ENCODE data around the gene ANXA8. TPM values are rescaled to one million over a fixed set of nuclear protein-coding genes. Genes with fewer than 3 reads are reported as not detected.
"Not testable (repeated sequence)": the region's sequence is repeated elsewhere in the genome, so short reads cannot be mapped to it uniquely, and the experiment has no call there.

ANXA8 gene, protein sequence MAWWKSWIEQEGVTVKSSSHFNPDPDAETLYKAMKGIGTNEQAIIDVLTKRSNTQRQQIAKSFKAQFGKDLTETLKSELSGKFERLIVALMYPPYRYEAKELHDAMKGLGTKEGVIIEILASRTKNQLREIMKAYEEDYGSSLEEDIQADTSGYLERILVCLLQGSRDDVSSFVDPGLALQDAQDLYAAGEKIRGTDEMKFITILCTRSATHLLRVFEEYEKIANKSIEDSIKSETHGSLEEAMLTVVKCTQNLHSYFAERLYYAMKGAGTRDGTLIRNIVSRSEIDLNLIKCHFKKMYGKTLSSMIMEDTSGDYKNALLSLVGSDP
- total RNA-seq: 0.26 TPM in 1 of 2 replicates, not detected in the other
- polyA plus RNA-seq: 0.08 and 0.09 TPM in 2 replicates
- polyA plus RNA-seq (2012): 0.09 and 0.19 TPM in 2 replicates
- 1.1 TPM in 1 of 2 replicates, not detected in the other for polyA minus RNA-seq (ENCODE audit: low replicate concordance)

DNA sequence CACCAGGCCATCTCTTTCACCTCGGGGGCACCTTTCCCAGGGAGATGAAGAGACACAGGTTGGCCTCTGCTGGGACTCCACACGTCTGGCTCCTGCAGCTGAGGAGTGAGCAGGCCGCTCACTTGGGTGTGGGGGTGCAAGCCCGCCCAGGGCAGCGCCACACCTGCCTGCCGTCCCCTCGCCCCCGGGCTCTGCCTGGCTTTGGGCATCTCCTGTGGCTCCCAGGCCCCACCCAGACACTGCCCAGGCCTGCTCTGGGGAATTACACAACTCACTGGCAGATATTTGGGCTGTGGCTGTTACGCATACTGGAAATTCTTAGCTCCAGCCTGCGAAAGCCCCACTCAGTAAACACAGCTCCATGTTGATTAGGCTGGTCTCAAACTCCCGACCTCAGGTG is at the start of gene ANXA8:
TSS of gene ANXA8 (minus strand) at position 193 of the 400 bp plus-strand sequence. CDS start at position 11, 182 bp downstream.
- not testable (repeated sequence) for H4K20me1 ChIP-seq (ENCODE audit: control insufficient read depth, extremely low read depth, insufficient read depth, low read length); H3K9me3 ChIP-seq (ENCODE audit: control insufficient read depth, insufficient read depth, low read depth, low read length); H3K79me2 ChIP-seq (ENCODE audit: control insufficient read depth, insufficient read depth, low read length); H3K4me2 ChIP-seq (ENCODE audit: extremely low read depth, insufficient read depth, low read length); H3K4me3 ChIP-seq (replicated peaks in 1 of 4; ENCODE audit: control extremely low read depth in 1 of 4, insufficient read depth in 1 of 4, low read depth in 3 of 4, low read length in 4 of 4); H2AFZ ChIP-seq (ENCODE audit: low read length); H3K27me3 ChIP-seq (ENCODE audit: control insufficient read depth, insufficient read depth, low read length); H3K36me3 ChIP-seq (ENCODE audit: control insufficient read depth, insufficient read depth, low read length); H3K27ac ChIP-seq (ENCODE audit: insufficient read depth, low read length); H3K9ac ChIP-seq (ENCODE audit: insufficient read depth, low read length); H3K4me1 ChIP-seq (ENCODE audit: control insufficient read depth, extremely low read depth, insufficient read depth, low read length); DNase-seq (ENCODE audit: low read depth in 2 of 2)

GRCh38 chr10:47523475-47523874 is 39.6 kb upstream of the ANXA8 start, which contains the start of gene AGAP9:
TSS of gene AGAP9 (minus strand) at chr10:47523638. CDS start at chr10:47523526, 112 bp downstream.
- H3K4me2 ChIP-seq (ENCODE audit: extremely low read depth, insufficient read depth, low read length); H3K36me3 ChIP-seq (ENCODE audit: control insufficient read depth, insufficient read depth, low read length); DNase-seq (ENCODE audit: low read depth in 2 of 2); H2AFZ ChIP-seq (ENCODE audit: low read length); H3K27ac ChIP-seq (ENCODE audit: insufficient read depth, low read length); H3K4me3 ChIP-seq (replicated peaks in 1 of 4; ENCODE audit: control extremely low read depth in 1 of 4, insufficient read depth in 1 of 4, low read depth in 3 of 4, low read length in 4 of 4); H3K4me1 ChIP-seq (ENCODE audit: control insufficient read depth, extremely low read depth, insufficient read depth, low read length); H3K79me2 ChIP-seq (ENCODE audit: control insufficient read depth, insufficient read depth, low read length); H3K27me3 ChIP-seq (ENCODE audit: control insufficient read depth, insufficient read depth, low read length); H4K20me1 ChIP-seq (ENCODE audit: control insufficient read depth, extremely low read depth, insufficient read depth, low read length); H3K9ac ChIP-seq (ENCODE audit: insufficient read depth, low read length); H3K9me3 ChIP-seq (ENCODE audit: control insufficient read depth, insufficient read depth, low read depth, low read length): not testable (repeated sequence)

DNA sequence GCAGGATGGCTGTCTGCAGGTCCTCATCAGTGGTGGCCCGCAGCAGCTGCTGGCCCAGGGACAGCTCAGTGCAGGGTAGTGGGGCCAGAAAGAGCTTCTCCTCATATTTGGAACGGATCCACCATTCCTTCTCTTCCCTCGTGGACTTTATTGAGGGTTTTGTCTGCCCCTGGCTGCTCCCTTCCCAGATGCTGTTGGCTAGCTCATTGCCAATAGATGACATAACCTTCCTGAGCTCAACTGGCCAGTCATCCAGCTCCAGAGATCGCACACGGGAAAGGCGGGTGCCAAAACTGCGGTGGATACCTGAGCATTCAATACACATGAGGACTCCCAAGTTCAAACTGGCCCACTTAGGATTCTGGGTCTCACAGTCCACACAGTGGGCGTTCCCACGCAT is 18.4 kb upstream of the ANXA8 start:
- not testable (repeated sequence) for H3K79me2 ChIP-seq (ENCODE audit: control insufficient read depth, insufficient read depth, low read length); H4K20me1 ChIP-seq (ENCODE audit: control insufficient read depth, extremely low read depth, insufficient read depth, low read length); H3K4me2 ChIP-seq (ENCODE audit: extremely low read depth, insufficient read depth, low read length); H2AFZ ChIP-seq (ENCODE audit: low read length); H3K4me3 ChIP-seq (replicated peaks in 1 of 4; ENCODE audit: control extremely low read depth in 1 of 4, insufficient read depth in 1 of 4, low read depth in 3 of 4, low read length in 4 of 4); H3K9ac ChIP-seq (ENCODE audit: insufficient read depth, low read length); H3K27ac ChIP-seq (ENCODE audit: insufficient read depth, low read length); DNase-seq (ENCODE audit: low read depth in 2 of 2); H3K27me3 ChIP-seq (ENCODE audit: control insufficient read depth, insufficient read depth, low read length); H3K9me3 ChIP-seq (ENCODE audit: control insufficient read depth, insufficient read depth, low read depth, low read length); H3K4me1 ChIP-seq (ENCODE audit: control insufficient read depth, extremely low read depth, insufficient read depth, low read length); H3K36me3 ChIP-seq (ENCODE audit: control insufficient read depth, insufficient read depth, low read length)

GRCh38 chr10:47494226-47494625 is 10.3 kb upstream of the ANXA8 start:
- not testable (repeated sequence) for H3K4me2 ChIP-seq (ENCODE audit: extremely low read depth, insufficient read depth, low read length); H3K27ac ChIP-seq (ENCODE audit: insufficient read depth, low read length); DNase-seq (ENCODE audit: low read depth in 2 of 2)

DNA sequence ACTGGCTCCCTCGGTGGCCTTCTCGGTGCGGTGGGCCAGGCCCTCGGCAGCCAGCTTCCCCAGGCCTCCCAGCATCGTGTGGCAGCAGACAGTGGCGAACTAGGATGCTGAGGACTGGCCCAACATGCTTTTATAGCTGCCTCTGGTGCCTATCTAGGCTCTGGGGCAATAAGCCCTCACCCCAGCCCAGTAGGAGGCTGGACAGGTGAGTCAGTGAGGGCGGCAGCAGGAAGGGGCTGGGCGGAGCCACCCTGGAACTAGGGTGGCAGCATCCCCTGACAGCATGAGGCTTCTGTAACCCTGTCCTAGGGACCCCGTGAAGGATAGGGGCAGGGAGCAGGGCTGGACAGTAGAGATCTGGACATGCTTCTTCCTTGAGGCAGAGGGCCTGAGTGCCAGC is 7.7 kb upstream of the ANXA8 start, which contains the start of gene FAM25G:
TSS of gene FAM25G (minus strand) at position 101 of the 400 bp plus-strand sequence. CDS start at position 75, 26 bp downstream.
- not testable (repeated sequence) for H3K4me2 ChIP-seq (ENCODE audit: extremely low read depth, insufficient read depth, low read length); H3K4me1 ChIP-seq (ENCODE audit: control insufficient read depth, extremely low read depth, insufficient read depth, low read length); DNase-seq (ENCODE audit: low read depth in 2 of 2)

More at GRCh38 chr10:47494226-47494625, 10.3 kb upstream of the ANXA8 start:
- not testable (repeated sequence) for H3K4me1 ChIP-seq (ENCODE audit: control insufficient read depth, extremely low read depth, insufficient read depth, low read length); H2AFZ ChIP-seq (ENCODE audit: low read length); H3K36me3 ChIP-seq (ENCODE audit: control insufficient read depth, insufficient read depth, low read length); H3K9ac ChIP-seq (ENCODE audit: insufficient read depth, low read length); H3K79me2 ChIP-seq (ENCODE audit: control insufficient read depth, insufficient read depth, low read length); H4K20me1 ChIP-seq (ENCODE audit: control insufficient read depth, extremely low read depth, insufficient read depth, low read length); H3K4me3 ChIP-seq (replicated peaks in 1 of 4; ENCODE audit: control extremely low read depth in 1 of 4, insufficient read depth in 1 of 4, low read depth in 3 of 4, low read length in 4 of 4); H3K27me3 ChIP-seq (ENCODE audit: control insufficient read depth, insufficient read depth, low read length); H3K9me3 ChIP-seq (ENCODE audit: control insufficient read depth, insufficient read depth, low read depth, low read length)

GRCh38 chr10:47489630-47490029 is 5.7 kb upstream of the ANXA8 start:
- not testable (repeated sequence) for H3K4me3 ChIP-seq (replicated peaks in 1 of 4; ENCODE audit: control extremely low read depth in 1 of 4, insufficient read depth in 1 of 4, low read depth in 3 of 4, low read length in 4 of 4); H3K27ac ChIP-seq (ENCODE audit: insufficient read depth, low read length); H3K9me3 ChIP-seq (ENCODE audit: control insufficient read depth, insufficient read depth, low read depth, low read length); H4K20me1 ChIP-seq (ENCODE audit: control insufficient read depth, extremely low read depth, insufficient read depth, low read length); H2AFZ ChIP-seq (ENCODE audit: low read length); H3K27me3 ChIP-seq (ENCODE audit: control insufficient read depth, insufficient read depth, low read length); H3K9ac ChIP-seq (ENCODE audit: insufficient read depth, low read length); H3K36me3 ChIP-seq (ENCODE audit: control insufficient read depth, insufficient read depth, low read length); H3K4me1 ChIP-seq (ENCODE audit: control insufficient read depth, extremely low read depth, insufficient read depth, low read length); DNase-seq (ENCODE audit: low read depth in 2 of 2); H3K79me2 ChIP-seq (ENCODE audit: control insufficient read depth, insufficient read depth, low read length); H3K4me2 ChIP-seq (ENCODE audit: extremely low read depth, insufficient read depth, low read length)

More for the DNA sequence above, 7.7 kb upstream of the ANXA8 start, which contains the start of gene FAM25G:
- H3K27ac ChIP-seq (ENCODE audit: insufficient read depth, low read length); H3K79me2 ChIP-seq (ENCODE audit: control insufficient read depth, insufficient read depth, low read length); H3K9ac ChIP-seq (ENCODE audit: insufficient read depth, low read length); H3K9me3 ChIP-seq (ENCODE audit: control insufficient read depth, insufficient read depth, low read depth, low read length); H3K36me3 ChIP-seq (ENCODE audit: control insufficient read depth, insufficient read depth, low read length); H2AFZ ChIP-seq (ENCODE audit: low read length); H3K4me3 ChIP-seq (replicated peaks in 1 of 4; ENCODE audit: control extremely low read depth in 1 of 4, insufficient read depth in 1 of 4, low read depth in 3 of 4, low read length in 4 of 4); H3K27me3 ChIP-seq (ENCODE audit: control insufficient read depth, insufficient read depth, low read length); H4K20me1 ChIP-seq (ENCODE audit: control insufficient read depth, extremely low read depth, insufficient read depth, low read length): not testable (repeated sequence)
